ENCODE results near the gene NABP1. TPM values are rescaled to one million over a fixed set of nuclear protein-coding genes. Genes with fewer than 3 reads are reported as not detected.
A peak's percentile ranks its signal among the peaks of the same experiment; 100 is the strongest.

NABP1 gene
- total and polyA plus RNA-seq, 10 of the 15 experiments (the other 5 are each of a cell fraction or from before 2014, with no cell fraction given) = 22.9 to 65.7 (median 39.9) TPM

DNA sequence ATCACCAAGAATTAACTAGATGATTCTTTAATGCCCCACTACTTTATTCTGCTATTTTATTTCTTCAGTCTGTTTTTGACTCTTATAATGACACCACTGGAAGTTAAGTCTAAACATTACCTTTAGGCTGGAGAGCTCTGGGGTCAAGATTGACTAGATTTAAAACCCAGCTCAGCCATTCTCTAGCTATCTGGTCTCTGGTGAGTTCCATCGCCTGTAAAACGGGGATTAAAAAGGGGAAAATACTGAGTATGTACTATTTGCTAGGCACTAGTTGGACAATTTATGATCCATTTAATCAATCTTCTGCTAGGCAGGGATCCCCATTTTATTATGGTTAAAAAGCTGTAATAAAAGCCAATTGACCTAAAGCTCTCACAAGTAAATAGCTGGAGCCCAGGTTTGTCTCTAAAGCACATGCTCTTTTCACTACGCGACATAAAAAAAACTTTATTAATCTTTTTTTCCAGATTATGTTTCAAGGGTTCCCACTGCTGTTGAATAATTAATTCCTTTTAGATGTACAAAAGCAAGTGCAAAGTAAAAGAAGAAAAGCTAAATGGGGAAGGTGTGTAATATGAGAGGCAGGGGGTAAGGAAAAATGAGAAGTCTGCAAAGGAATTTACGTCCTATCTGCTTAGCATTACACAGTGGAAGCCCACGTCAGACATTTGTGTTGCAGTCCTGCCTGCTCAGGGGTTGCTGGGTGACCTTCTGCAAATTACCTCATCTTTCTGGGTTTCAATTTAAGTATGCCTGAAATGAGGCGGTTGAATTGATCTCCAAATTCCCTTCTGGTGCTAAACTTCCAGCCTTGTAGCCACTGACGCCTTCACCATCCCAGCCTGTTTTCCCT, 918 bp upstream of the NABP1 start:
- H2AFZ ChIP-seq (ENCODE audit: control insufficient read depth, low read depth, low read length) = no peak overlapping the region
- TF ChIP-seq, protein P1, sequence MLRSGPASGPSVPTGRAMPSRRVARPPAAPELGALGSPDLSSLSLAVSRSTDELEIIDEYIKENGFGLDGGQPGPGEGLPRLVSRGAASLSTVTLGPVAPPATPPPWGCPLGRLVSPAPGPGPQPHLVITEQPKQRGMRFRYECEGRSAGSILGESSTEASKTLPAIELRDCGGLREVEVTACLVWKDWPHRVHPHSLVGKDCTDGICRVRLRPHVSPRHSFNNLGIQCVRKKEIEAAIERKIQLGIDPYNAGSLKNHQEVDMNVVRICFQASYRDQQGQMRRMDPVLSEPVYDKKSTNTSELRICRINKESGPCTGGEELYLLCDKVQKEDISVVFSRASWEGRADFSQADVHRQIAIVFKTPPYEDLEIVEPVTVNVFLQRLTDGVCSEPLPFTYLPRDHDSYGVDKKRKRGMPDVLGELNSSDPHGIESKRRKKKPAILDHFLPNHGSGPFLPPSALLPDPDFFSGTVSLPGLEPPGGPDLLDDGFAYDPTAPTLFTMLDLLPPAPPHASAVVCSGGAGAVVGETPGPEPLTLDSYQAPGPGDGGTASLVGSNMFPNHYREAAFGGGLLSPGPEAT (IDR thresholded peaks at IDR 0.05; ENCODE audit: low read depth) = 0 out of 2 replicates have a peak, but pooled peaks have one; percentile 7
- TF ChIP-seq IKZF2 (IDR thresholded peaks at IDR 0.05) = peak in 1 of 2 experiments; percentile 6; a peak in 1 of 4 replicates
- TF ChIP-seq ZNF622 (IDR thresholded peaks at IDR 0.05) = no peak
- TF ChIP-seq SREBF1 (IDR thresholded peaks at IDR 0.05; ENCODE audit: low read length) = no peak
- TF ChIP-seq JUNB (IDR thresholded peaks at IDR 0.05) = peak; percentile 87
- TF ChIP-seq MXI1 (IDR thresholded peaks at IDR 0.05; ENCODE audit: low read depth, low read length) = peak; percentile 51
- TF ChIP-seq RFX5 (IDR thresholded peaks at IDR 0.05; ENCODE audit: low read depth, low read length) = peak; percentile 85
- TF ChIP-seq ATF7 (IDR thresholded peaks at IDR 0.05; ENCODE audit: low read depth) = peak; percentile 95
- no peak; a peak in 1 of 4 replicates for TF ChIP-seq EP300 (IDR thresholded peaks at IDR 0.05; ENCODE audit: borderline replicate concordance in 1 of 2, control insufficient read depth in 1 of 2, low read depth in 2 of 2, low read length in 2 of 2)
- peak; percentile 28; the same call in 1 of the 2 replicates for TF ChIP-seq MTA2 (IDR thresholded peaks at IDR 0.05; ENCODE audit: low read depth)
- peak; percentile 88 for TF ChIP-seq CREB1 (IDR thresholded peaks at IDR 0.05; ENCODE audit: low read depth)
- TF ChIP-seq ESRRA (IDR thresholded peaks at IDR 0.05; ENCODE audit: low read length) = no peak
- TF ChIP-seq, protein P2, sequence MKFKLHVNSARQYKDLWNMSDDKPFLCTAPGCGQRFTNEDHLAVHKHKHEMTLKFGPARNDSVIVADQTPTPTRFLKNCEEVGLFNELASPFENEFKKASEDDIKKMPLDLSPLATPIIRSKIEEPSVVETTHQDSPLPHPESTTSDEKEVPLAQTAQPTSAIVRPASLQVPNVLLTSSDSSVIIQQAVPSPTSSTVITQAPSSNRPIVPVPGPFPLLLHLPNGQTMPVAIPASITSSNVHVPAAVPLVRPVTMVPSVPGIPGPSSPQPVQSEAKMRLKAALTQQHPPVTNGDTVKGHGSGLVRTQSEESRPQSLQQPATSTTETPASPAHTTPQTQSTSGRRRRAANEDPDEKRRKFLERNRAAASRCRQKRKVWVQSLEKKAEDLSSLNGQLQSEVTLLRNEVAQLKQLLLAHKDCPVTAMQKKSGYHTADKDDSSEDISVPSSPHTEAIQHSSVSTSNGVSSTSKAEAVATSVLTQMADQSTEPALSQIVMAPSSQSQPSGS (IDR thresholded peaks at IDR 0.05; ENCODE audit: low read length) = peak; percentile 93
- peak; percentile 88 for TF ChIP-seq CREM (IDR thresholded peaks at IDR 0.05; ENCODE audit: low read depth)
- 0 out of 2 replicates have a peak, but pooled peaks have one; percentile 6 for TF ChIP-seq RAD51 (IDR thresholded peaks at IDR 0.05)
- peak; percentile 37; the same call in 1 of the 2 replicates for TF ChIP-seq RUNX3 (IDR thresholded peaks at IDR 0.05; ENCODE audit: low read length)
- TF ChIP-seq NFYA (IDR thresholded peaks at IDR 0.05; ENCODE audit: borderline replicate concordance, low read depth, low read length) = no peak
- no peak for TF ChIP-seq LARP7 (IDR thresholded peaks at IDR 0.05)
- no peak for TF ChIP-seq ZBED1 (IDR thresholded peaks at IDR 0.05; ENCODE audit: borderline replicate concordance)
- TF ChIP-seq BMI1 (IDR thresholded peaks at IDR 0.05; ENCODE audit: borderline replicate concordance) = peak; percentile 51; the same call in 1 of the 2 replicates

More for the DNA sequence above, 918 bp upstream of the NABP1 start:
- POLR2A ChIA-PET = interaction anchor here (0.5 to 8.1 kb wide), 29 partner anchors 8 to 1249 kb away, joined by 3 to 102 read pairs (median 4); no protein-coding TSS in a partner anchor
- Histone ChIP-seq H3K36me3 (ENCODE audit: control insufficient read depth in 2 of 2, insufficient read depth in 2 of 2, low read length in 1 of 2) (peaks cover 0 to 3% of the 10 kb centered on the region in 2 experiments; a peak in 1 of 4 replicates), H3K4me2 (ENCODE audit: control insufficient read depth, insufficient read depth) (peak overlapping the region; percentile 46), H4K20me1 (ENCODE audit: control insufficient read depth, insufficient read depth) (no peaks in the 10 kb centered on the region), H3K79me2 (ENCODE audit: control insufficient read depth, insufficient read depth, low read length) (peaks cover 47% of the 10 kb centered on the region), H3K27ac (ENCODE audit: control insufficient read depth, insufficient read depth) (peak overlapping the region; percentile 89), H3K9me3 (replicated peaks; ENCODE audit: control insufficient read depth, insufficient read depth, low read length) (no peaks in the 10 kb centered on the region), H3K4me3 (peak overlapping the region; percentile 75), H3K27me3 (replicated peaks in 1 of 2; ENCODE audit: control insufficient read depth in 2 of 2, insufficient read depth in 2 of 2, low read length in 1 of 2) (no peaks in the 10 kb centered on the region), H3K4me1 (ENCODE audit: control insufficient read depth, insufficient read depth, low read length) (peaks cover 24% of the 10 kb centered on the region), H3K9ac (ENCODE audit: control insufficient read depth, insufficient read depth, low read length) (peak overlapping the region; percentile 81)
- ATAC-seq (peak; percentile 60), FAIRE-seq (peak; percentile 72), DNase-seq (ENCODE audit: low read depth, low spot score) (no peak)
- CTCF ChIA-PET = interaction anchor here (0.7 to 3.1 kb wide), 15 partner anchors 10 to 110 kb away, joined by 3 to 27 read pairs (median 3); no protein-coding TSS in a partner anchor
- TSS peak; percentile 99 for BruUV-seq (replicated peaks)
- intact Hi-C loops (cut with micrococcal nuclease; ENCODE audit: unreplicated experiment) (loop anchor here (1.0 to 5.0 kb wide), 2 partner anchors 10 to 40 kb away; no protein-coding TSS in a partner anchor), in situ Hi-C loops (cut with MboI) (no loop called here)
- SMC1A ChIA-PET (ENCODE audit: uncharacterized antibody, unreplicated experiment) = interaction anchor here (0.6 to 10.4 kb wide), 26 partner anchors 9 to 1467 kb away, joined by 3 to 126 read pairs (median 10); no protein-coding TSS in a partner anchor
- RAD21 ChIA-PET (ENCODE audit: unreplicated experiment) = interaction anchor here (0.6 to 5.2 kb wide), 22 partner anchors 8 to 1844 kb away, joined by 3 to 67 read pairs (median 5); no protein-coding TSS in a partner anchor
- WGBS (ENCODE audit: insufficient coverage, insufficient replicate concordance, low lambda C conversion rate, missing lambda C conversion rate) = 5% methylated on average over 8 of the region's 8 CpGs
